Fibroblast of villous mesenchyme (primary cell): ENCODE data around the gene QSOX2. TPM values are rescaled to one million over a fixed set of nuclear protein-coding genes. Genes with fewer than 3 reads are reported as not detected.
"Not testable (repeated sequence)": the region's sequence is repeated elsewhere in the genome, so short reads cannot be mapped to it uniquely, and the experiment has no call there.

Source experiments
- DNase-seq: peaks from one replicate; pipeline ENCODE4 v3.0.0-alpha.2; 2010; ENCODE audit warnings: low read depth
- H3K4me3 ChIP-seq: 2 replicates; pipeline ENCODE4 v1.5.1; 2011; ENCODE audit warnings: low read depth, mild to moderate bottlenecking, low read length
- total RNA-seq: library from RNA; depleted of rRNA; stranded (reverse); fragments of >200 nt; gene quantifications from 2 replicates; pipeline ENCODE4 v1.2.3, GENCODE V29; 2012
- TF ChIP-seq, protein P1 (sequence below): IDR thresholded peaks from 2 replicates; pipeline ENCODE4 v1.5.1; 2012; ENCODE audit warnings: low read depth, mild to moderate bottlenecking, low read length; ENCODE audit not compliant: insufficient read depth

The QSOX2 gene
- total RNA-seq, 1 donor: 15.1 TPM

GRCh38 chr9:136239983-136240330 is 5.7 kb downstream of the QSOX2 start:
- TF ChIP-seq, protein P1, sequence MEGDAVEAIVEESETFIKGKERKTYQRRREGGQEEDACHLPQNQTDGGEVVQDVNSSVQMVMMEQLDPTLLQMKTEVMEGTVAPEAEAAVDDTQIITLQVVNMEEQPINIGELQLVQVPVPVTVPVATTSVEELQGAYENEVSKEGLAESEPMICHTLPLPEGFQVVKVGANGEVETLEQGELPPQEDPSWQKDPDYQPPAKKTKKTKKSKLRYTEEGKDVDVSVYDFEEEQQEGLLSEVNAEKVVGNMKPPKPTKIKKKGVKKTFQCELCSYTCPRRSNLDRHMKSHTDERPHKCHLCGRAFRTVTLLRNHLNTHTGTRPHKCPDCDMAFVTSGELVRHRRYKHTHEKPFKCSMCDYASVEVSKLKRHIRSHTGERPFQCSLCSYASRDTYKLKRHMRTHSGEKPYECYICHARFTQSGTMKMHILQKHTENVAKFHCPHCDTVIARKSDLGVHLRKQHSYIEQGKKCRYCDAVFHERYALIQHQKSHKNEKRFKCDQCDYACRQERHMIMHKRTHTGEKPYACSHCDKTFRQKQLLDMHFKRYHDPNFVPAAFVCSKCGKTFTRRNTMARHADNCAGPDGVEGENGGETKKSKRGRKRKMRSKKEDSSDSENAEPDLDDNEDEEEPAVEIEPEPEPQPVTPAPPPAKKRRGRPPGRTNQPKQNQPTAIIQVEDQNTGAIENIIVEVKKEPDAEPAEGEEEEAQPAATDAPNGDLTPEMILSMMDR: no peak
- DNase-seq: no peak
- H3K4me3 ChIP-seq: no peak overlapping the region

GRCh38 chr9:136239135-136239982 is 6.3 kb downstream of the QSOX2 start:
- no peak for DNase-seq
- no peak overlapping the region for H3K4me3 ChIP-seq
- TF ChIP-seq, protein P1: no peak

- TF ChIP-seq, protein P1: no peak
- no peak for DNase-seq
- H3K4me3 ChIP-seq: no peak overlapping the region
Measured at GRCh38 chr9:136238342-136238732, 7.3 kb downstream of the QSOX2 start.

GRCh38 chr9:136237486-136238341 is 7.9 kb downstream of the QSOX2 start:
- DNase-seq: no peak
- no peak overlapping the region for H3K4me3 ChIP-seq
- TF ChIP-seq, protein P1: no peak

DNA sequence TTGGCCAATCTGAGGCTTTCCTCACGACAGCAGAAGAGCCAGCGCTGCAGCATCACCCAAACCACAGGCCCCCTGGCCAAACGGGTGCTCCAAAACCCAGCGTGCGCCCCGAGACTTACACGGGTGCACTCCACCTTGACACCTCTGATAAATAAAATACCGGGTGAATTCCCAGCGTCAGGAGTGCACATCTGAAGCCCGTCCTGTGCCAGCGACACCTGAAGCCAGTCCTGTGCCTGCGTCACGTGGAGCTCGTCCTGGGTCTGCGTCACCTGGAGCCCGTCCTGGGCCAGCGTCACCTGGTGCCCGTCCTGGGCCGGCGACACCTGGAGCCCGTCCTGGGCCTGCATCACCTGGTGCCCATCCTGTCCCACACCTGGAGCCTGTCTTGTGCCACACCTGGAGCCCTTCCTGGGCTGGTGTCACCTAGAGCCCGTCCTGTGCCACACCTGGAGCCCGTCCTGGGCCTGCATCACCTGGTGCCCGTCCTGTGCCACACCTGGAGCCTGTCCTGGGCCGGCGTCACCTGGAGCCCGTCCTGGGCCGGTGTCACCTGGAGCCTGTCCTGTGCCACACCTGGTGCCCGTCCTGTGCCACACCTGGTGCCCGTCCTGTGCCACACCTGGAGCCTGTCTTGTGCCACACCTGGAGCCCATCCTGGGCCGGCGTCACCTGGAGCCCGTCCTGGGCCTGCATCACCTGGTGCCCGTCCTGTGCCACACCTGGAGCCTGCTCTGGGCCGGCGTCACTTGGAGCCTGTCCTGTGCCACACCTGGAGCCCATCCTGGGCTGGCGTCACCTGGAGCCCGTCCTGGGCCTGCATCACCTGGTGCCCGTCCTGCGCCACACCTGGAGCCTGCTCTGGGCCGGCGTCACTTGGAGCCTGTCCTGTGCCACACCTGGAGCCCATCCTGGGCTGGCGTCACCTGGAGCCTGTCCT is 8.9 kb downstream of the QSOX2 start:
- not testable (repeated sequence) for DNase-seq, H3K4me3 ChIP-seq

DNA sequence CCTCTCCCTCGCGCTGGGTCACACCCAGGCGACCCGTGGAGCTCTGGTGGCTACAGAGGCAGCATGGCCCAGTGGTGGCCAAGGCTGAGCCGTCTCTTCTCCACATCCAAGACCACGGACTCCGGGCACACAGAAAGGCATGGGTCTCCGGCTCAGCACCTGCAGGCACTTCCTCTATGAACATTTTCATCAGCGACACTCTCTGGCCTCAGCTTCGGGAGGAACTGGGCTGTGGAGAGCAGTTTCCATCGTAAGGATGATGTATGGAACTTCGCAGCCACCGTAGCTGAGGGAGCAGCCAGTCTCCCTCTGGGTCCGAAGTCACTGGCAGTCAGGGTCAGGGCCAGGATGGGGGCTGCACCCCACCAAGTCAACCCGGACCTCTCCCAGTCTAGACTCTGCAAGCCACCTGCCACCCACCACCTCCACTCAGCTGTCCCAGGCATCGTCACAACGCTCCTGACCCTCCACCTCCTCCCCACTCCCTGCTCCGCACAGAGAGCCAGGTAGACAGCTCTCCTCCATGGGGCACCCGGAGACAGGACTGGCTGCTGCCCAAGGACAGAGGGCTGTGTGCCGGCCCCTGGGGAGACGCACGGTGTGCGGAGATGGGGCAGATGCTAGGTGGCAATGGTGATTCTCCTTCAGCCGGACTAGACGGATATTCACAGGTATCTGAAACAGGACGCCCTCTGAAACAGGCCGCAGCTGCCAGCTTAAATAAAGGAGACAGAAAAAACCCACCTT is 9.7 kb downstream of the QSOX2 start:
- H3K4me3 ChIP-seq: no peak overlapping the region
- DNase-seq: no peak
- TF ChIP-seq, protein P1: no peak
